Duodenal mucosa (tissue), 2 donors: ENCODE results near the gene SLC39A7.

Experiments used
- H3K27ac ChIP-seq: one replicate; pipeline ENCODE4 v1.7.0; 2013; ENCODE audit warnings: low read depth, low read length
- H3K27me3 ChIP-seq, 2 donors: one replicate each; pipeline ENCODE4 v1.7.0; 2013; ENCODE audit warnings: low read length in 2 of 2, control low read depth in 1 of 2; ENCODE audit not compliant: insufficient read depth in 2 of 2, control insufficient read depth in 1 of 2
- H3K36me3 ChIP-seq, 2 donors: one replicate each; pipeline ENCODE4 v1.7.0; 2013; ENCODE audit warnings: low read length in 2 of 2, control low read depth in 1 of 2; ENCODE audit not compliant: insufficient read depth in 2 of 2, control insufficient read depth in 1 of 2
- H3K4me1 ChIP-seq, 2 donors: one replicate each; pipeline ENCODE4 v1.7.0; 2013; ENCODE audit warnings: low read length in 2 of 2, control low read depth in 1 of 2; ENCODE audit not compliant: insufficient read depth in 2 of 2, control insufficient read depth in 1 of 2
- H3K4me3 ChIP-seq, 2 donors: one replicate each; pipeline ENCODE4 v1.7.0; 2013; ENCODE audit warnings: low read length in 2 of 2, low read depth in 1 of 2
- H3K9ac ChIP-seq, 2 donors: one replicate each; pipeline ENCODE4 v1.7.0; 2013; ENCODE audit warnings: low read length in 2 of 2, low read depth in 1 of 2
- H3K9me3 ChIP-seq, 2 donors: one replicate each; pipeline ENCODE4 v1.7.0; 2013; ENCODE audit warnings: low read length in 2 of 2, control low read depth in 1 of 2; ENCODE audit not compliant: control insufficient read depth in 1 of 2

SLC39A7 gene

GRCh38 chr6:33205191-33206026 lies 4.7 kb downstream of the SLC39A7 start:
- Histone ChIP-seq H3K9me3 (no peaks in the 10 kb centered on the region), H3K9ac (peak overlapping the region; percentile 63 to 76), H3K4me3 (peak overlapping the region; percentile 88 to 90), H3K27me3 (no peaks in the 10 kb centered on the region), H3K27ac (no peak overlapping the region), H3K36me3 (peaks cover 19 to 33% of the 10 kb centered on the region in 2 donors), H3K4me1 (peaks cover 44 to 46% of the 10 kb centered on the region in 2 donors)

GRCh38 chr6:33206027-33206863 lies 5.6 kb downstream of the SLC39A7 start:
- Histone ChIP-seq H3K4me3 (no peak overlapping the region), H3K36me3 (peaks cover 24 to 34% of the 10 kb centered on the region in 2 donors), H3K27ac (no peak overlapping the region), H3K9me3 (no peaks in the 10 kb centered on the region), H3K9ac (no peak overlapping the region), H3K4me1 (peaks cover 43 to 45% of the 10 kb centered on the region in 2 donors), H3K27me3 (no peaks in the 10 kb centered on the region)

DNA sequence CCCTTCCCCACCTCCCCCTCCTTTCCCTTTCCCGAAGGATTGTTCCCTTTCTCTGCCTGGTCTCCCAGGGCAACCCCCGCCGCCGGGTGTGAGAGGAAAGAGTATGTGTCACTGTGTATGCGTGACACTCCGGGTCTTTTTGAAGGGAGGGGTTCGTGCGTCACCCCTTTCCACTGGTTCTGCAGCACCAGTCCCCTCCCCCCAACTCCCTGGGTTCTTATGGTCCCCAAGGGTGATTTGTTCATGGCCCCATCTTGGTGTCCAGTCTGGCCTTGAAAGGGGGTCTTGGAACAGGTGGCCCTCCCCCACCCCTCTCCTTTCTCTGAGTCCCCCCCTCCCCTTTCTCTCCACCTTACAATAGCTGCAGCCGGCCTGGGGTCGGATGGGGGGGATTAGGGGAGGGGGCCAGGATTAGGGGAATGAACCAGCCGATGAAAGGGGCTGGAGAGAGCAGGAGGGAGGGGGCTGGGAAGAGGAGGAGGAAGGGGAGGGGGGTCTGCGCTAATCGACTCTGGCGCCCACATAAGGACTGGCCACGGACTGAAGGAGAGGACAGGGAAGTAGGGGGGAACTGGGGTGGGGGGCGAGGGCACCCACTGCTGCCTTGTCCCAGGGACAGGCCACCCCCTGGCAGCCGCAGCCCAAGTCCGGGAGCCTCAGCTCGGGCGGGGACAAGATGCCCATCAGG lies 6.3 kb downstream of the SLC39A7 start:
- Histone ChIP-seq H3K36me3 (peaks cover 21 to 30% of the 10 kb centered on the region in 2 donors), H3K27ac (no peak overlapping the region), H3K27me3 (no peaks in the 10 kb centered on the region), H3K9ac (peak overlapping the region; percentile 92 to 96), H3K4me3 (peak overlapping the region; percentile 77 to 88), H3K9me3 (no peaks in the 10 kb centered on the region), H3K4me1 (peaks cover 35 to 37% of the 10 kb centered on the region in 2 donors)

DNA sequence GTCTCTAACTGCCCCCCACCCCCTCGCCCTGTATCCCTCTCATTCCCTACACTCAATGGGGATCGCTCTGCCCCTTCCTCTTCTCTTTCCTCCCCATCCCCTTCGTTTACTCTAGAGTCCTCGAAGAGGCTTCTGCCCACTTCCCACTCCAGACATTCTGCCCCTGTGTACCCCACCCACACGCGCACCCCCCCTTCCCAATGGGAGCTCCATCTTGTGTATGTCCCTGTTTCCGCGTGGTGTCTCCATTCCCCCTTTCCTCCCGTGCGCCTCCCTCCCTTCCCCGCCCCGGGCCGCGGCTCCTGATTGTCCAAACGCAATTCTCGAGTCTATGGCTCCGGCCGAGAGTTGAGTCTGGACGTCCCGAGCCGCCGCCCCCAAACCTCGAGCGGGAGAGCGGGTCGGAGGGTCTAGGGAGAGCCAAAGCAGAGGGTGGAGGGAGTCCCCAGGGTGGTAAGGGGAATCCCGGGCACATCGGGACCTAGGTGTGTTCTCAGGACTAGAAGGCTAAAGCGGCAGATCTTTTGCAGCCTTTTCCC lies 7.0 kb downstream of the SLC39A7 start:
- H3K36me3 ChIP-seq = peaks cover 14 to 24% of the 10 kb centered on the region in 2 donors
- H3K9me3 ChIP-seq = no peaks in the 10 kb centered on the region
- H3K27ac ChIP-seq = peak overlapping the region; percentile 74
- peak overlapping the region; percentile 92 to 96 for H3K9ac ChIP-seq
- H3K27me3 ChIP-seq = peaks cover 0 to 2% of the 10 kb centered on the region in 2 donors
- peak overlapping the region; percentile 77 to 88 for H3K4me3 ChIP-seq
- H3K4me1 ChIP-seq = peaks cover 32 to 35% of the 10 kb centered on the region in 2 donors

- Histone ChIP-seq H3K4me1 (peaks cover 33 to 36% of the 10 kb centered on the region in 2 donors), H3K27me3 (peaks cover 5 to 9% of the 10 kb centered on the region in 2 donors), H3K9ac (peak within 1 kb of the TSS; percentile 92 to 96), H3K9me3 (no peaks in the 10 kb centered on the region), H3K27ac (peak within 1 kb of the TSS; percentile 74), H3K36me3 (peaks cover 7 to 17% of the 10 kb centered on the region in 2 donors), H3K4me3 (peak within 1 kb of the TSS; percentile 77 to 88)
These were observed 7.7 kb downstream of the SLC39A7 start, which contains the start of gene RING1 for GRCh38 chr6:33208091-33208967. RING1 (plus strand) TSS chr6:33208500; CDS start chr6:33208823, 323 bp downstream.

- Histone ChIP-seq H3K4me3 (no peak overlapping the region), H3K27ac (no peak overlapping the region), H3K4me1 (peaks cover 29 to 32% of the 10 kb centered on the region in 2 donors), H3K9me3 (no peaks in the 10 kb centered on the region), H3K36me3 (peaks cover 5 to 11% of the 10 kb centered on the region in 2 donors), H3K27me3 (peaks cover 11 to 23% of the 10 kb centered on the region in 2 donors), H3K9ac (no peak overlapping the region)
These were observed 9.2 kb downstream of the SLC39A7 start for GRCh38 chr6:33209856-33210255.

DNA sequence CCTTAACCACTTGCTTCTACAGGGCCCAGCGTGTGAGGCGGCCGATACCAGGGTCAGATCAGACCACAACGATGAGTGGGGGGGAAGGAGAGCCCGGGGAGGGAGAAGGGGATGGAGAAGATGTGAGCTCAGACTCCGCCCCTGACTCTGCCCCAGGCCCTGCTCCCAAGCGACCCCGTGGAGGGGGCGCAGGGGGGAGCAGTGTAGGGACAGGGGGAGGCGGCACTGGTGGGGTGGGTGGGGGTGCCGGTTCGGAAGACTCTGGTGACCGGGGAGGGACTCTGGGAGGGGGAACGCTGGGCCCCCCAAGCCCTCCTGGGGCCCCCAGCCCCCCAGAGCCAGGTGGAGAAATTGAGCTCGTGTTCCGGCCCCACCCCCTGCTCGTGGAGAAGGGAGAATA lies 10.5 kb downstream of the SLC39A7 start:
- Histone ChIP-seq H3K4me1 (peaks cover 20 to 24% of the 10 kb centered on the region in 2 donors), H3K4me3 (no peak overlapping the region), H3K27me3 (peaks cover 11 to 23% of the 10 kb centered on the region in 2 donors), H3K9me3 (no peaks in the 10 kb centered on the region), H3K9ac (no peak overlapping the region), H3K27ac (no peak overlapping the region), H3K36me3 (peaks cover 5 to 11% of the 10 kb centered on the region in 2 donors)

- Histone ChIP-seq H3K27ac (no peak overlapping the region), H3K9me3 (no peaks in the 10 kb centered on the region), H3K36me3 (peaks cover 5 to 11% of the 10 kb centered on the region in 2 donors), H3K27me3 (peaks cover 11 to 23% of the 10 kb centered on the region in 2 donors), H3K4me1 (peaks cover 20 to 24% of the 10 kb centered on the region in 2 donors), H3K4me3 (no peak overlapping the region), H3K9ac (no peak overlapping the region)
These were observed 11.2 kb downstream of the SLC39A7 start for GRCh38 chr6:33211666-33212422.
